ENCODE measurements around the gene RSPH1.
A peak's percentile ranks its signal among the peaks of the same experiment; 100 is the strongest.

RSPH1 gene

DNA sequence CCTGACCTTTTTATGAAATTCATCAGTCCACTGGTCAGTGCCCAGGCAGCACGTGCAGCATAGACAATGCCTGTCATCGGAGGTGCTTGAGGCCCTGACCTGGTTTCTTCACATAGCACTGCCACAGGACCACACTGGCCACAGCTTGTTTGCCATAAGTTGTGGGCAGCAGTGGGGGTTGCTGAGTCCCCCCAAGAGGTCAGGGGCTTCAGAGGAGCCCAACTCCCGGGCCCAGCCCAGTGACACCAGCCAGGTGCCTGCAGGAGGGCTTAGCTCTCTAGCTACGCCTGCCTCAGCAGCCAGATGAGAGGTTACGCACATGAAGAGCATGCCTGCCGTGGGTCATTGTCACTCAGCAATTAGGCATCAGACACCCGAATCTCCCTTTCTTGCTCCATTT is 50.7 kb downstream of the RSPH1 start:
- DNase-seq (ENCODE audit: low spot score) = no peak
- in situ Hi-C loops (cut with MboI; ENCODE audit: low sequenced_read_pairs, unreplicated experiment) = loop anchor here (10.0 kb wide), 1 partner anchor 291 kb away; no protein-coding TSS in a partner anchor

DNA sequence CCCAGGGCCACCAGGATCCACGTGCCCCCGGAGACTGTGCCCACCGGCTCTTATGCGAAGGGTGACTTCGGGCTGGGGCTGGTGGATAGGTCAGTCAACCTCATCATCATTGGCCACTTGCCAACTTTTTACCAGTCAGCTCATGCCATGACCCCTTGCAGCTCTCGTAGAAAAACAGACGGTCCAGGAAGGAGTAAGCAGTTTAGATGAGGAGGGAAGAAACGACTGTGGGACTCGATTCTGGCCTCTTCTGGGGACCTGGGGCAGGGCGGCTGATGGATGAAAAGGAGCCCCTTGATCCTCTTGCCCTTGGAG is 51.3 kb downstream of the RSPH1 start:
- TF ChIP-seq, protein P1, sequence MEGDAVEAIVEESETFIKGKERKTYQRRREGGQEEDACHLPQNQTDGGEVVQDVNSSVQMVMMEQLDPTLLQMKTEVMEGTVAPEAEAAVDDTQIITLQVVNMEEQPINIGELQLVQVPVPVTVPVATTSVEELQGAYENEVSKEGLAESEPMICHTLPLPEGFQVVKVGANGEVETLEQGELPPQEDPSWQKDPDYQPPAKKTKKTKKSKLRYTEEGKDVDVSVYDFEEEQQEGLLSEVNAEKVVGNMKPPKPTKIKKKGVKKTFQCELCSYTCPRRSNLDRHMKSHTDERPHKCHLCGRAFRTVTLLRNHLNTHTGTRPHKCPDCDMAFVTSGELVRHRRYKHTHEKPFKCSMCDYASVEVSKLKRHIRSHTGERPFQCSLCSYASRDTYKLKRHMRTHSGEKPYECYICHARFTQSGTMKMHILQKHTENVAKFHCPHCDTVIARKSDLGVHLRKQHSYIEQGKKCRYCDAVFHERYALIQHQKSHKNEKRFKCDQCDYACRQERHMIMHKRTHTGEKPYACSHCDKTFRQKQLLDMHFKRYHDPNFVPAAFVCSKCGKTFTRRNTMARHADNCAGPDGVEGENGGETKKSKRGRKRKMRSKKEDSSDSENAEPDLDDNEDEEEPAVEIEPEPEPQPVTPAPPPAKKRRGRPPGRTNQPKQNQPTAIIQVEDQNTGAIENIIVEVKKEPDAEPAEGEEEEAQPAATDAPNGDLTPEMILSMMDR (IDR thresholded peaks at IDR 0.05; ENCODE audit: borderline replicate concordance, control extremely low read depth, extremely low read depth, insufficient read depth, missing control alignments) = no peak
- in situ Hi-C loops (cut with MboI; ENCODE audit: low sequenced_read_pairs, unreplicated experiment) = loop anchor here (10.0 kb wide), 1 partner anchor 290 kb away; no protein-coding TSS in a partner anchor
- no peak for DNase-seq (ENCODE audit: low spot score)

More for the DNA sequence above, 50.7 kb downstream of the RSPH1 start:
- TF ChIP-seq, protein P1 (IDR thresholded peaks at IDR 0.05; ENCODE audit: borderline replicate concordance, control extremely low read depth, extremely low read depth, insufficient read depth, missing control alignments) = no peak

DNA sequence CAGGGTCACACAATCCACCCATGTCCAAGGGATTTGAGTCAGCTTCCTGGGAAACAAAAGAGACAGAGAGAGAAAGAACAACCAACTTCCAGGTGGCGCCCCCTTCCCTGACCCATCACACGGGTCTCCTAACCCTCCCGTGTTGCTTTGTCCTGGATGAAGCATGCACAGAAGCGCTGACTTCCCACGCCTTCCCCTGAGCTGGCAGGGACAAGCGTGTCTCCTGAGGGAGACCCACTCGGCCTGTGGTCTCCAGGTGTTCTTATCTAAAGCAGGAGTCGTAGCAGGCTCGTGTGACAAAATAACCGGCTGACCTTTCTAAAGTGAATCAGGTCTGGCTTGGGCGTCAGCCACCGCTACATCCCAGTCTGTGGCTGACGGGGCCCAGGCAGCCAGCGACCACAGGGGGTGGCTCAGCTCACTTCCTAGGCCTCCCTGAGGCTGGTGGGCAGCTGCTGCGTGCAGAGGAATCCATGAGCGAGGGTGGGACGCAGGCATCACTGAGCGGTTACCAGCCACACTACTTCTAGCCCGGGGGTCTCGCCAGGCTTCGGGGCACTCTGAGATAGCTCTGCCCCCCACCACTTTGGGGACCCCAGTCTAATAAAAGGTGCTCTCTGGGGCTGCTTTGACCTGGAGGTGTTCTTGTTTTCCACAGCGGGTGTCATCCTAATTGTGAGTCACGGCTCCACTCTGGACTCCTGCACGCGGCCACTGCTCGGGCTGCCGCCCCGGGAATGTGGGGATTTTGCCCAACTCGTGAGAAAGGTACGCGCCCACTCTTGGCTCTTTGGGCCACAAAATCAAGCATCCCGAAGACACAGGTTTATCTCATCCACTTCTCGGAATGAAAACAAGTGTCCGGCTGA is 51.9 kb downstream of the RSPH1 start:
- in situ Hi-C loops (cut with MboI; ENCODE audit: low sequenced_read_pairs, unreplicated experiment) = loop anchor here (10.0 kb wide), 1 partner anchor 289 kb away; no protein-coding TSS in a partner anchor
- TF ChIP-seq, protein P1 (IDR thresholded peaks at IDR 0.05; ENCODE audit: borderline replicate concordance, control extremely low read depth, extremely low read depth, insufficient read depth, missing control alignments) = no peak
- no peak for DNase-seq (ENCODE audit: low spot score)

DNA sequence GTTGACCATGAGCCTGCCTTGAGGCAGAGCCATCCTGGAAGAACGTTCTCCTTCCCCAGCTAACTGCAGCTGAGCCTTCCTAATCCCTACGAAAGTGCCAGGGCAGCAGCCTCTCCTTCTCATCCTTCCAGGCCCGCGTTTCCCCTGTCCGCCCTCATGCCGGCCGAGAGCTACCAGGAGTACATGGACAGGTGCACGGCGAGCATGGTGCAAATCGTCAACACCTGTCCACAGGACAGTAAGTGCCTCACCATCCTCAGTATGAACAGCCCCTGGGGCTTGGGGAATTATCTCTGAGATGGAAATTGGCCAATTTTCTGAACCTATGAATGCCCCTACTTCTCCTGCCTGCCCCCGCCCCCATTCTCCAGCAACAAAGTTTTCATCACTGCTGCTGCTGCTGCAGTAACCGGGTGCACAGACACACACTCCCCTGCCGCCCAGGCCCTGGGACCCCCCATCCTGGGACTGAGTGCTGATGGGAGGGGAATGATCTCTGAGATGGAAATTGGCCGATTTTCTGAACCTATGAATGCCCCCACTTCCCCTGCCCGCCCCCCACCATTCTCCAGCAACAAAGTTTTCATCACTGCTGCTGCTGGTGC is 52.7 kb downstream of the RSPH1 start:
- no peak for DNase-seq (ENCODE audit: low spot score)
- in situ Hi-C loops (cut with MboI; ENCODE audit: low sequenced_read_pairs, unreplicated experiment) = loop anchor here (10.0 kb wide), 1 partner anchor 288 kb away; no protein-coding TSS in a partner anchor

DNA sequence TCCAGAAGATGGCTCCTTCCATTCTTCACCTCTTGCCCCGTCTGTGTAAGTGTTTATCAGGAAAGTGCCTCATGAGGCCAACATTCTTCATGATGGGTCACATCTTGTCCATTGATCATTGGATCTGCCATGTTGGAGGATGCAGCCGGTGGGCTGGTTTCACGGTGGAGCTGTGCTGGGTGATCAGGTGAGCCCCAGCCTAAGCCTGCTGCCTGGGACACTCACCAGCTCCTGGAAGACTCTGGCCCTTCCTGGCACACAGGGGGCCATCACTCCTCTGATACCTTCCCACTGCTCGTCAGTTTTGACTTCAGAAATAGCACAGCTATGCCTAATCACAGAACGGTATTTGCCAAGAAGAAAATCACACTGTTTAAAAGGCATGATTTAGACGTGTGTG is 54.1 kb downstream of the RSPH1 start:
- TF ChIP-seq, protein P1 (IDR thresholded peaks at IDR 0.05; ENCODE audit: borderline replicate concordance, control extremely low read depth, extremely low read depth, insufficient read depth, missing control alignments) = no peak
- DNase-seq (ENCODE audit: low spot score) = no peak
- in situ Hi-C loops (cut with MboI; ENCODE audit: low sequenced_read_pairs, unreplicated experiment) = loop anchor here (10.0 kb wide), 1 partner anchor 287 kb away; no protein-coding TSS in a partner anchor

More for the DNA sequence above, 52.7 kb downstream of the RSPH1 start:
- TF ChIP-seq, protein P1 (IDR thresholded peaks at IDR 0.05; ENCODE audit: borderline replicate concordance, control extremely low read depth, extremely low read depth, insufficient read depth, missing control alignments) = no peak

DNA sequence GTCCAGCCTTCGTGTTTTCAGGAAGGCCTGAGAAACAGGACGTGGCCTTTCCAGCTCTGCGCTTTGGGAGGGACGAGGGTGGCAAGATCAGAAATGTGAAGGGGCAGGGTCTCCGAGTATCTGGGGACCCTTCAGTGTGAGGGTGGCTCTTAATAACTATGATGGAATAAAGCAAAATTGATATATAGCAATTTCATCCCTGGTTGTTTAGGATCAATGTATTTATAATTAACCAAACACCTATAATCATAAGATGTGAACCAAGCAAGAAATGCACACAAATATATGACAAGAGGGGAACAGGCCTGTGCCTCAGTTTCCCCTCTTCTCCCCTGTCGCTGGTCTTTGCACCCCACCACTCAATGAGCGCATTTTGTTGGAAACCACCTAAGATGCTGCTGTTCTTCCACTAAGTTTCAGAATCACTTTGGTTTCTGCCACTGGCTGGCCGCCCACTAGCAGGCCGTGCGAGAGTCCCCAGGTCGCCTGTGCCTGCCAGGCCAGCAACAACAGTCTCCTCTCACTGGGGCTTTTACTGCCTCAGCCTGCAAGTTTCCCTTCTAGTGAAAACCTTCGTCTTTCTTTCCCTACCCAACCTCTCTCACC is 55.7 kb downstream of the RSPH1 start:
- in situ Hi-C loops (cut with MboI; ENCODE audit: low sequenced_read_pairs, unreplicated experiment) = loop anchor here (10.0 kb wide), 1 partner anchor 285 kb away; no protein-coding TSS in a partner anchor
- peak; percentile 89 for DNase-seq (ENCODE audit: low spot score)
- TF ChIP-seq, protein P1 (IDR thresholded peaks at IDR 0.05; ENCODE audit: borderline replicate concordance, control extremely low read depth, extremely low read depth, insufficient read depth, missing control alignments) = no peak

All from GM13976 (cell line).